Stomach (tissue), 9 donors: ENCODE results near the gene CACUL1. TPM values are rescaled to one million over a fixed set of nuclear protein-coding genes. Genes with fewer than 3 reads are reported as not detected.
A peak's percentile ranks its signal among the peaks of the same experiment; 100 is the strongest.

Experiments
- DNase-seq, 2 donors: peaks; one replicate each; pipeline versions ENCODE4 v3.0.0 to v3.0.0-alpha.2; 2013 to 2019
- H3K27ac ChIP-seq, 5 donors: fragments of 200-600 bp in 4 of 5; sonication (generic) in 4 of 5; one replicate each; pipeline ENCODE4 v1.5.1; 2013 to 2019; ENCODE audit warnings: mild to moderate bottlenecking in 1 of 5, moderate library complexity in 1 of 5
- H3K27me3 ChIP-seq, 3 donors: fragments of 200-600 bp; sonication (generic); one replicate each; pipeline ENCODE4 v1.5.1; 2017 to 2019; ENCODE audit warnings: mixed run types in 1 of 3
- H3K36me3 ChIP-seq, 4 donors: fragments of 200-600 bp; sonication (generic); 1 replicate in 3 of 4; 2 replicates in 1 of 4; pipeline ENCODE4 v1.5.1; 2016 to 2019
- H3K4me1 ChIP-seq, 4 donors: fragments of 200-600 bp; sonication (generic); one replicate each; pipeline ENCODE4 v1.5.1; 2016 to 2019
- H3K4me3 ChIP-seq, 4 donors: fragments of 200-600 bp; sonication (generic) in 3 of 4; one replicate each; pipeline ENCODE4 v1.5.1; 2016 to 2019; ENCODE audit warnings: mild to moderate bottlenecking in 1 of 4
- H3K9me3 ChIP-seq, 4 donors: fragments of 200-600 bp; sonication (generic); one replicate each; pipeline ENCODE4 v1.5.1; 2016 to 2019
- EP300 ChIP-seq: sonication (generic); formaldehyde crosslinking; IDR thresholded peaks from one replicate; pipeline ENCODE4 v1.6.1; 2017; ENCODE audit warnings: antibody characterized with exemption
- POLR2A ChIP-seq, 4 donors: fragments of 450-650 bp; IDR thresholded peaks; one replicate each; pipeline ENCODE4 v1.6.1; 2016; ENCODE audit warnings: antibody characterized with exemption in 4 of 4, control low read depth in 2 of 4, mild to moderate bottlenecking in 1 of 4, moderate library complexity in 1 of 4
- POLR2AphosphoS5 ChIP-seq, 3 donors: sonication (generic); formaldehyde crosslinking; IDR thresholded peaks; one replicate each; pipeline ENCODE4 v1.6.1; 2016; ENCODE audit warnings: antibody characterized with exemption in 3 of 3
- WGBS, 5 donors: extraction: QIAGEN DNeasy Blood & Tissue Kit in 3 of 5; methylation state at CpG; one replicate each; pipeline versions ENCODE4 v1.1.5 to v1.1.7; 2013 to 2018; 5-methylcytosine and 5-hydroxymethylcytosine counted together
- intact Hi-C: fragments of 100-400 bp; cut with DNase I; formaldehyde crosslinking; loops from one replicate; pipeline ENCODE4 v1.15.1; 2023; ENCODE audit warnings: low total_unique reads
- polyA plus RNA-seq, 3 donors: library from polyadenylated mRNA; stranded (reverse); fragments of 200-250 nt; gene quantifications; one replicate each; pipeline ENCODE4 v1.2.3, GENCODE V29; 2013
- total RNA-seq, 5 donors: library from RNA; depleted of rRNA; stranded (reverse); fragments of >200 nt; gene quantifications; one replicate each; pipeline versions ENCODE4 v1.1.0 to v1.2.3, GENCODE V29; 2014 to 2016
- TF ChIP-seq, protein P1 (sequence below), 7 experiments: fragments of 450-650 bp in 4 of 7; fragments of 200-600 bp in 3 of 7; sonication (generic) in 3 of 7; IDR thresholded peaks; one replicate each; pipeline ENCODE4 v1.5.1; 2016 to 2019; ENCODE audit warnings: antibody characterized with exemption in 7 of 7, control low read depth in 2 of 7, mild to moderate bottlenecking in 1 of 7
- donor health status: healthy with polysubstance abuse.
- donor health status: Bipolar disorder and iron deficiency.
- donor health status: healthy.

CACUL1 gene
- total and polyA plus RNA-seq, 8 donors, result 5.1 to 76.9 (median 18.5) TPM

DNA sequence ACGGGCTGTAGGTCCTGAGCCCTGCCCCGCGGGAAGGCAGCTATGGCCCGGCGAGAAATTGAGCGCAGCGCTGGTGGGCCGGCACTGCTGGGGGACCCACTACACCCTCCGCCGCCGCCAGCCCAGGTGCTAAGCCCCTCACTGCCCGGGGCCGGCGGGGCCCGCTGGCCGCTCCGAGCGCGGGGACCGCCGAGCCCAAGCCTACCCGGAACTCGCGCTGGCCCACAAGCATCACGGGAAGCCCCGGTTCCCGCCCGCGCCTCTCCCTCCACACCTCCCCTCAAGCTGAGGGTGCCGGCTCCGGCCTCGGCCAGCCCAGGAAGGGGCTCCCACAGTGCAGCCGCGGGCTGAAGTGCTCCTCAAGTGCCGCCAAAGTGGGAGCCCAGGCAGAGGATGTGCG is 5.5 kb upstream of the CACUL1 start:
- H3K36me3 ChIP-seq, result no peaks in the 10 kb centered on the region
- TF ChIP-seq POLR2AphosphoS5 (IDR thresholded peaks at IDR 0.05), result no peak
- TF ChIP-seq EP300, result no peak
- no peak for TF ChIP-seq POLR2A (IDR thresholded peaks at IDR 0.05)
- TF ChIP-seq, protein P1, sequence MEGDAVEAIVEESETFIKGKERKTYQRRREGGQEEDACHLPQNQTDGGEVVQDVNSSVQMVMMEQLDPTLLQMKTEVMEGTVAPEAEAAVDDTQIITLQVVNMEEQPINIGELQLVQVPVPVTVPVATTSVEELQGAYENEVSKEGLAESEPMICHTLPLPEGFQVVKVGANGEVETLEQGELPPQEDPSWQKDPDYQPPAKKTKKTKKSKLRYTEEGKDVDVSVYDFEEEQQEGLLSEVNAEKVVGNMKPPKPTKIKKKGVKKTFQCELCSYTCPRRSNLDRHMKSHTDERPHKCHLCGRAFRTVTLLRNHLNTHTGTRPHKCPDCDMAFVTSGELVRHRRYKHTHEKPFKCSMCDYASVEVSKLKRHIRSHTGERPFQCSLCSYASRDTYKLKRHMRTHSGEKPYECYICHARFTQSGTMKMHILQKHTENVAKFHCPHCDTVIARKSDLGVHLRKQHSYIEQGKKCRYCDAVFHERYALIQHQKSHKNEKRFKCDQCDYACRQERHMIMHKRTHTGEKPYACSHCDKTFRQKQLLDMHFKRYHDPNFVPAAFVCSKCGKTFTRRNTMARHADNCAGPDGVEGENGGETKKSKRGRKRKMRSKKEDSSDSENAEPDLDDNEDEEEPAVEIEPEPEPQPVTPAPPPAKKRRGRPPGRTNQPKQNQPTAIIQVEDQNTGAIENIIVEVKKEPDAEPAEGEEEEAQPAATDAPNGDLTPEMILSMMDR (IDR thresholded peaks at IDR 0.05), result no peak
- H3K9me3 ChIP-seq, result no peaks in the 10 kb centered on the region
- H3K27me3 ChIP-seq, result no peaks in the 10 kb centered on the region
- no peak overlapping the region for H3K4me3 ChIP-seq
- H3K27ac ChIP-seq, result no peak overlapping the region
- no peak for DNase-seq
- H3K4me1 ChIP-seq, result peaks cover 0 to 8% (median 7%) of the 10 kb centered on the region in 4 donors
- intact Hi-C loops, result no loop called here
- WGBS, 5 donors, result 86 to 100% (median 95%) methylated on average over 5 to 36 of the region's 36 CpGs

DNA sequence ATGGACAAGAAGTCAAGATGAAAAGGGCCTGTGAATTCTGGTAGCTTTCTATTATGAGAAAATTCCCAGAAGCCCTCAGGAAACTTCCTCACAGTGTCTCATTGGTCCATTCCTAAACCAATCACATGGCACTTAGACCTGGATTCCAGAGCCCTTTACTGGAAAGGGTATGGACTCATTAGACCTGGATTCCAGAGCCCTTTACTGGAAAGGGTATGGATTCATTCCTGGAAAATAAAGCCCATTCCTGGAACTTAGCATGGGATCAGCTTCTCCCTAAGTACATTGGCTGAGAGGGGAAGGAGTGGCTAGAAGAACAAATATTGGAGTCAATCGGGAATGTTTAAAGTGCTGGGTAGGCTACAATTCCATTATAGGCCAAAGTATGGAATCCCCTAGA is 3.7 kb upstream of the CACUL1 start:
- intact Hi-C loops, result loop anchor here (10.0 kb wide), 1 partner anchor 266 kb away; the partner anchor contains the start of gene NANOS1
- H3K27me3 ChIP-seq, result no peaks in the 10 kb centered on the region
- no peak overlapping the region for H3K27ac ChIP-seq
- H3K4me3 ChIP-seq, result no peak overlapping the region
- H3K4me1 ChIP-seq, result peaks cover 3 to 15% (median 14%) of the 10 kb centered on the region in 4 donors
- TF ChIP-seq POLR2A (IDR thresholded peaks at IDR 0.05), result no peak
- no peak for TF ChIP-seq EP300
- TF ChIP-seq, protein P1 (IDR thresholded peaks at IDR 0.05), result no peak
- no peak for TF ChIP-seq POLR2AphosphoS5 (IDR thresholded peaks at IDR 0.05)
- 41 to 70% (median 63%) methylated on average over 1 of the region's 1 CpG for WGBS, 5 donors
- no peak for DNase-seq
- no peaks in the 10 kb centered on the region for H3K9me3 ChIP-seq
- no peaks in the 10 kb centered on the region for H3K36me3 ChIP-seq

- H3K27ac ChIP-seq, result peak overlapping the region; percentile 86 to 95 (median 89)
- TF ChIP-seq POLR2A (IDR thresholded peaks at IDR 0.05), result no peak
- TF ChIP-seq, protein P1 (IDR thresholded peaks at IDR 0.05), result no peak
- no peak for TF ChIP-seq EP300
- TF ChIP-seq POLR2AphosphoS5 (IDR thresholded peaks at IDR 0.05), result no peak
- no peaks in the 10 kb centered on the region for H3K9me3 ChIP-seq
- no peaks in the 10 kb centered on the region for H3K36me3 ChIP-seq
- intact Hi-C loops, result loop anchor here (10.0 kb wide), 1 partner anchor 271 kb away; the partner anchor contains the start of gene NANOS1
- peaks cover 14 to 55% (median 42%) of the 10 kb centered on the region in 4 donors for H3K4me1 ChIP-seq
- peak; percentile 28 to 80 for DNase-seq
- peak overlapping the region; percentile 74 to 96 (median 81) for H3K4me3 ChIP-seq
- no peaks in the 10 kb centered on the region for H3K27me3 ChIP-seq
- WGBS, 5 donors, result 0 to 1% (median 0%) methylated on average over 18 to 22 of the region's 22 CpGs
Measured at GRCh38 chr10:118754229-118754555, 578 bp downstream of the CACUL1 start.

DNA sequence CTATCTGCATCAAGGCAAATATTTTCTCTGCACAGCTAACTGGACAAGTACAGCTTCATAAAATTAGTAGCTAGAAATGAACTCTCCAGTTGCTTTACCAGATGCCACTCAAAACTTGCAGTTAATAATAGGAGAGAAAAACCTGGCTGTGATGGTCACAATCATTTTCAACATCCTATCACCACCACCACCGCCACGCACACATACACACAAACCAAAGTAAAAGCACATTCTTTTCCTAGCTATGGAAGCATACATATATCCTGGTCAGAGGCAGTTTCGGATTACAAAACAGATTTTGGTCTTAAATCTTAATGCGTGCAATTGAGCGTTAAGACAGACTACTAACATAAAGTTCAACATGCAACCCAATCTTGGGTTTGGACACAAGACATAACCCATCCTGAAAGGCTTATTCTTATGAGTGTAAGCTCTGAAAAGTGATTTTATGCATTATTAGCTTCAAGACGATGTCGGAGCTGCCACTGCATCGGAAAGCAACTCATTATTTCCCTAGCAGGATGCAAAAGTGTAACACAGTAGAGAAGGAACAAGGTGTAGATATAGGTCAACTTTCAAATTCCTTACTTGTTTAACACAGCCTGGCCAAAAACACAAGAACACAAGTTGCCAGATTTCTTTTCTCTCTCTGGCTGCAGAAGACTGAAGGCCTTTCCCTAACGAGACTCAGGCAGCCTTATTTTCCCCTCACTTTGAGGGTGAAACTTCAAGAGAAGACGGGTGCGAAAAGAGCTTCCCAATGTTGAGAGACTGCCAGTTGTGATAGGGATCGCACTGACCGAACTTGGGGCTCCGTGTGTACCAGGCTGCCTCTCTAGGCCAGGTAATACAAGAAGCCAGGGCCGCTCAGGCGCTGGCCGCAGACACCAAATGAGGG is 1.2 kb downstream of the CACUL1 start:
- H3K4me1 ChIP-seq, result peaks cover 14 to 61% (median 45%) of the 10 kb centered on the region in 4 donors
- peak overlapping the region; percentile 86 to 95 (median 89) for H3K27ac ChIP-seq
- TF ChIP-seq, protein P1 (IDR thresholded peaks at IDR 0.05), result no peak
- TF ChIP-seq EP300, result no peak
- no peak for TF ChIP-seq POLR2A (IDR thresholded peaks at IDR 0.05)
- TF ChIP-seq POLR2AphosphoS5 (IDR thresholded peaks at IDR 0.05), result no peak
- WGBS, 5 donors, result 2 to 7% (median 4%) methylated on average over 17 of the region's 17 CpGs
- H3K4me3 ChIP-seq, result peak overlapping the region; percentile 74 to 96 (median 81)
- no peaks in the 10 kb centered on the region for H3K36me3 ChIP-seq
- no peaks in the 10 kb centered on the region for H3K27me3 ChIP-seq
- intact Hi-C loops, result loop anchor here (10.0 kb wide), 1 partner anchor 271 kb away; the partner anchor contains the start of gene NANOS1
- peak in 1 of 2 donors; percentile 39 for DNase-seq
- no peaks in the 10 kb centered on the region for H3K9me3 ChIP-seq
